GM23338 (cell line): Measurements from ENCODE around the gene PISD. TPM values are rescaled to one million over a fixed set of nuclear protein-coding genes. Genes with fewer than 3 reads are reported as not detected.

ENCODE experiments used
- ATAC-seq: fragments of 200-7000 bp; cut with Tn5 transposase; 3 replicates; pipeline ENCODE4 v1.9.1; 2020
- DNase-seq: peaks from one replicate; pipeline ENCODE4 v3.0.0-alpha.2; 2015; ENCODE audit warnings: low spot score
- H2AFZ ChIP-seq: fragments of 200-600 bp; sonication (generic); 2 replicates; pipeline ENCODE4 v1.8.0; 2016; ENCODE audit warnings: antibody characterized with exemption, mild to moderate bottlenecking, moderate library complexity
- H3F3A ChIP-seq: fragments of 200-600 bp; sonication (generic); replicated peaks from 2 replicates; pipeline ENCODE4 v1.8.0; 2017; ENCODE audit warnings: antibody characterized with exemption, mixed run types, low read depth
- H3K27ac ChIP-seq: fragments of 200-600 bp; sonication (generic); 2 replicates; pipeline ENCODE4 v1.6.1; 2016; ENCODE audit warnings: low read depth
- H3K27me3 ChIP-seq: fragments of 200-600 bp; sonication (generic); 2 replicates; pipeline ENCODE4 v1.8.0; 2016; ENCODE audit warnings: mild to moderate bottlenecking, mixed run types, moderate library complexity; ENCODE audit not compliant: insufficient read depth
- H3K36me3 ChIP-seq: fragments of 200-600 bp; sonication (generic); 2 replicates; pipeline ENCODE4 v1.8.0; 2016; ENCODE audit warnings: mild to moderate bottlenecking; ENCODE audit not compliant: insufficient read depth
- H3K4me1 ChIP-seq: fragments of 200-600 bp; sonication (generic); 2 replicates; pipeline ENCODE4 v1.8.0; 2016; ENCODE audit warnings: mild to moderate bottlenecking, moderate library complexity; ENCODE audit not compliant: insufficient read depth
- H3K4me2 ChIP-seq: fragments of 200-600 bp; sonication (generic); 2 replicates; pipeline ENCODE4 v1.7.1; 2017; ENCODE audit warnings: mixed run types
- H3K4me3 ChIP-seq: fragments of 200-600 bp; sonication (generic); 2 replicates; pipeline ENCODE4 v1.6.1; 2016; ENCODE audit warnings: mixed run types
- H3K79me2 ChIP-seq: fragments of 200-600 bp; sonication (generic); replicated peaks from 2 replicates; pipeline ENCODE4 v1.8.0; 2017; ENCODE audit warnings: mild to moderate bottlenecking; ENCODE audit not compliant: insufficient read depth
- H3K9me2 ChIP-seq: fragments of 200-600 bp; sonication (generic); 2 replicates; pipeline ENCODE4 v1.8.0; 2017; ENCODE audit not compliant: insufficient read depth
- H4K20me1 ChIP-seq: fragments of 200-600 bp; sonication (generic); replicated peaks from 2 replicates; pipeline ENCODE4 v1.8.0; 2017; ENCODE audit warnings: mild to moderate bottlenecking; ENCODE audit not compliant: insufficient read depth
- H3K27ac Mint-ChIP-seq: 2 replicates; pipeline ENCODE4 v1.8.0; 2020; ENCODE audit warnings: inconsistent platforms, mild to moderate bottlenecking, moderate library complexity, mixed read lengths
- H3K27me3 Mint-ChIP-seq: 3 replicates; pipeline ENCODE4 v1.8.0; 2022; ENCODE audit warnings: low read depth, mild to moderate bottlenecking, moderate library complexity, mixed read lengths, inconsistent platforms; ENCODE audit not compliant: insufficient read depth, poor library complexity
- H3K36me3 Mint-ChIP-seq: 3 replicates; pipeline ENCODE4 v1.8.0; 2021; ENCODE audit warnings: low read depth, mild to moderate bottlenecking, inconsistent platforms, moderate library complexity, mixed read lengths
- H3K4me1 Mint-ChIP-seq: 3 replicates; pipeline ENCODE4 v1.8.0; 2020; ENCODE audit warnings: mild to moderate bottlenecking, inconsistent platforms, mixed read lengths
- H3K4me3 Mint-ChIP-seq: 3 replicates; pipeline ENCODE4 v1.8.0; 2021; ENCODE audit warnings: moderate library complexity, mild to moderate bottlenecking, inconsistent platforms, mixed read lengths
- H3K9me3 Mint-ChIP-seq: 3 replicates; pipeline ENCODE4 v1.8.0; 2020; ENCODE audit warnings: moderate library complexity, mild to moderate bottlenecking, inconsistent platforms, mixed read lengths
- CREB1 ChIP-seq: fragments of 250-450 bp; sonication (Bioruptor Pico); IDR thresholded peaks from 2 replicates; pipeline ENCODE4 v1.5.0; 2020; ENCODE audit warnings: low read depth, mild to moderate bottlenecking, moderate library complexity
- CTCF ChIP-seq, 2 experiments: fragments of 200-600 bp in 1 of 2; sonication (generic) in 1 of 2; conservative IDR thresholded peaks; 2 replicates each; pipeline versions ENCODE4 v1.5.1 to v1.6.1; 2016 to 2017; ENCODE audit warnings: antibody characterized with exemption in 2 of 2, low read depth in 2 of 2, mild to moderate bottlenecking in 2 of 2, moderate library complexity in 1 of 2
- ETS1 ChIP-seq: IDR thresholded peaks from 2 replicates; pipeline ENCODE4 v1.6.1; 2016; ENCODE audit warnings: antibody characterized with exemption
- EZH2 ChIP-seq: fragments of 200-600 bp; sonication (generic); IDR thresholded peaks from one replicate; pipeline ENCODE4 v1.8.0; 2017; ENCODE audit warnings: antibody characterized with exemption, mild to moderate bottlenecking, low read depth; ENCODE audit not compliant: unreplicated experiment
- EZH2phosphoT487 ChIP-seq: fragments of 200-600 bp; sonication (generic); IDR thresholded peaks from one replicate; pipeline ENCODE4 v1.8.1; 2018; ENCODE audit warnings: antibody characterized with exemption; ENCODE audit not compliant: unreplicated experiment
- JUNB ChIP-seq: IDR thresholded peaks from one replicate; pipeline ENCODE4 v1.6.1; 2016; ENCODE audit warnings: antibody characterized with exemption; ENCODE audit not compliant: unreplicated experiment
- NANOG ChIP-seq: IDR thresholded peaks from 2 replicates; pipeline ENCODE4 v1.6.1; 2016; ENCODE audit warnings: antibody characterized with exemption, borderline replicate concordance
- POLR2AphosphoS5 ChIP-seq: IDR thresholded peaks from 2 replicates; pipeline ENCODE4 v1.6.1; 2016; ENCODE audit warnings: antibody characterized with exemption, low read depth
- REST ChIP-seq: IDR thresholded peaks from one replicate; pipeline ENCODE4 v1.6.1; 2018; ENCODE audit warnings: antibody characterized with exemption; ENCODE audit not compliant: unreplicated experiment
- STAT1 ChIP-seq: IDR thresholded peaks from one replicate; pipeline ENCODE4 v1.6.1; 2016; ENCODE audit warnings: antibody characterized with exemption; ENCODE audit not compliant: unreplicated experiment
- ZNF114 ChIP-seq: fragments of 250-450 bp; sonication (Bioruptor Pico); IDR thresholded peaks from 2 replicates; pipeline ENCODE4 v1.5.0; 2020; ENCODE audit warnings: mild to moderate bottlenecking, moderate library complexity
- ZNF331 ChIP-seq: fragments of 250-450 bp; sonication (Bioruptor Pico); IDR thresholded peaks from 2 replicates; pipeline ENCODE4 v1.5.0; 2020; ENCODE audit warnings: low read depth, mild to moderate bottlenecking, moderate library complexity
- ZNF462 ChIP-seq: fragments of 250-450 bp; sonication (Bioruptor Pico); IDR thresholded peaks from 2 replicates; pipeline ENCODE4 v1.5.0; 2020; ENCODE audit warnings: mild to moderate bottlenecking, moderate library complexity
- polyA plus RNA-seq: library from polyadenylated mRNA; unstranded; fragments of >200 nt; fragmentation: Nextera tagmentation; extraction: Ambion mirVana; gene quantifications from 2 replicates; pipeline ENCODE4 v1.2.1, GENCODE V29; 2016
- total RNA-seq: library from RNA; depleted of rRNA; stranded (reverse); fragments of >200 nt; shearing (Covaris generic); gene quantifications from 2 replicates; pipeline ENCODE4 v1.2.3, GENCODE V29; 2014

Gene PISD
- total and polyA plus RNA-seq, 2 experiments from 2014 or later: 43.1 to 54.5 TPM

GRCh38 chr22:31603081-31603525, 58.9 kb downstream of the PISD start:
- Mint-ChIP-seq H3K9me3 (no peaks in the 10 kb centered on the region; the same call in 1 of the 3 replicates), H3K27me3 (peaks cover 8% of the 10 kb centered on the region), H3K4me3 (no peak overlapping the region), H3K4me1 (no peaks in the 10 kb centered on the region; the same call in 2 of the 3 replicates), H3K27ac (no peak overlapping the region), H3K36me3 (no peaks in the 10 kb centered on the region)
- H4K20me1 ChIP-seq: no peaks in the 10 kb centered on the region
- H3K27me3 ChIP-seq: no peaks in the 10 kb centered on the region
- no peaks in the 10 kb centered on the region for H3K9me2 ChIP-seq
- no peak overlapping the region for H3K27ac ChIP-seq
- no peaks in the 10 kb centered on the region for H3K79me2 ChIP-seq
- H3K4me2 ChIP-seq: no peak overlapping the region
- H3K36me3 ChIP-seq: no peaks in the 10 kb centered on the region
- no peak for ATAC-seq
- no peaks in the 10 kb centered on the region for H3K4me1 ChIP-seq
- DNase-seq: no peak
- no peaks in the 10 kb centered on the region for H3F3A ChIP-seq
- H3K4me3 ChIP-seq: no peak overlapping the region
- TF ChIP-seq ETS1 (no peak), POLR2AphosphoS5 (no peak), ZNF114 (CRISPR knock-in tag) (no peak), CREB1 (CRISPR knock-in tag) (no peak), NANOG (no peak), JUNB (no peak), STAT1 (no peak), EZH2phosphoT487 (no peak), EZH2 (no peak), REST (no peak), ZNF462 (CRISPR knock-in tag) (no peak), CTCF (conservative IDR thresholded peaks at IDR 0.05; ENCODE audit: low read depth in 2 of 2) (no peak), ZNF331 (no peak)
- no peak overlapping the region for H2AFZ ChIP-seq
